NCI-H82 (cell line): ENCODE results near the gene PRKCE.
"Not testable (repeated sequence)": the region's sequence is repeated elsewhere in the genome, so short reads cannot be mapped to it uniquely, and the experiment has no call there.

Experiments used
- DNase-seq: peaks from one replicate; lab custom pipeline; 2025; lab: John Stamatoyannopoulos, UW

PRKCE gene

DNA sequence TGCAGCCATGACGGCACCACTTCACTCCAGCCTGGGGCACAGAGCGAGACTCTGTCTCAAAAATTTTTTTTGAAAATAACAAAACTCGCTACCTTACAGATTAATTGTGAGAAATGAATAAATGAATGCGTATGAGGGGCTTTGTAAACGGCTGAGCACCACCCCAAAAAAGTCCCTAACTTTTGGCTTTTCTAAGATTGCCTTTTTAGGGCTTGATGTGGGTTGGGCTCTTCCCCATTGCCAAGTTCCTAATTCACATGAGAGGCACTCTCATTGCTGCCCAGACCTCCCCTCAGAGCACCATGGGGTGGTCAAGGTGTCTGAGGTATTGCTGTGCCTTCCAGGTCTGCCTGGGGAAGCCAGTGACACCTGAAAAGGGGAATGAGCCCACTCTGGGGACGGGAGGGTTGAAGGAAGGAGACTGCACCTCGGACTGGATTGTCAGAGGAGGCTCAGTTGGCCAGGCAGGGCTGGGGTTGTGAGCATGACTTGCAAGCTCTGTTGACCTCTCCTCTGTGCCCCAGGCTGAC is 186.4 kb downstream of the PRKCE start:
- no peak for DNase-seq

DNA sequence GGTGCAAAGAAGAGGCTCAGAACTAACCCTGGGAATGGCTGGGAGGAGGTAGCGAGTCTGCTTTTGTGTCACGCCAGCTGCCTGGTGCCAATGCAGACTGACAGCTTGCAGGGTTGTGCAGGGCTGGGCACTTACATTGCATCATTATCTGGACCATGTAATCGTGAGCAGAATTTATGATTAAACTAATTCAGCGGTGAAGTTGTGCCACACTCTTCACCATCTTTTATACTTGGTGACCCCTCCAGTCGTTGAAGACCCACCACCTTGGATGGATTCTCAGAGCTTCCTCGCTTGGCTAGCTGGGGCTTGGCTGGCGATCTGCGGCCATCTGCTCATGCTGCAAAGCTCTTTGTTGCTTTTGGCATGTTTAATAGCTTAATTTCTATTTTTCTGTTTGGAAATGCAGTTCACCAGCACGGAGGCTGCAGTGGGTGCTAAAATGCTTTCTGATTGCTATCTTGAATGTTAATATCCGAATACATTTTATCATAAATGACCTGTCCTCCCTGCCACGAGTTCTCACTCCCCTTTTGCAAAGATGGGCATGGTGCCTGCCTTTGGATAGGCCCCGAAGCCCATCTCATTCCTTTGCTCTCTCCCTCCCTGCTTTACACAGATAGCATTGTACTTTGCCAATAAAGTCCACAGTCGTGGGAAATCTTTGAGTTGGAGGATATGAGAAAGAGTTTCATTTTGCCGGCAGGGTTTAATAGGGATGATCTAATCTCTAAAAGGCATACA is 188.2 kb downstream of the PRKCE start:
- DNase-seq, result no peak

DNA sequence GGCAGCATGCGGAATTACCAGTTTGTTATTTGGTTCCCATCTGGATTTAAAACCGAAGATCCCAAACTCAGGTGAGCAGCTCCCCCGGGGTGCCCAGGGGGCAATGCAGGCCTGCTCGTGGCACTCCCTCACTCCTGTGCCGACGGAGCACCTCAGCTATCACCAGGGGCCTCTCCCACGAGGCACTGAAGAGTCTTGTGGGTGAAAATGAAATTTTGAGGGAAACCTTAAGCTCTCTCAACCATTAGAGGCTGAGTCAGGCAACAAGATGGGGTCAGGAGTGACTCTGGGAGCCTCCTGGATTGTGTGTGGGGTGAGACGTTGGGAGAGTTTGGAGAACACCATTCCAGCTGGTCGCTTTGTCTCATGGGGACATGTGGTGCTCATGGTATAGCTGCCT is 189.0 kb downstream of the PRKCE start:
- no peak for DNase-seq

GRCh38 chr2:45841752-45842407 is 190.4 kb downstream of the PRKCE start:
- DNase-seq, result no peak

GRCh38 chr2:45843136-45843535 is 191.7 kb downstream of the PRKCE start:
- no peak for DNase-seq

GRCh38 chr2:45844796-45845457 is 193.5 kb downstream of the PRKCE start:
- DNase-seq, result peak; percentile 40

- DNase-seq, result no peak
Observed at GRCh38 chr2:45845566-45845965, 194.1 kb downstream of the PRKCE start.

- DNase-seq, result no peak
Observed at GRCh38 chr2:45849491-45850283, 198.2 kb downstream of the PRKCE start.

DNA sequence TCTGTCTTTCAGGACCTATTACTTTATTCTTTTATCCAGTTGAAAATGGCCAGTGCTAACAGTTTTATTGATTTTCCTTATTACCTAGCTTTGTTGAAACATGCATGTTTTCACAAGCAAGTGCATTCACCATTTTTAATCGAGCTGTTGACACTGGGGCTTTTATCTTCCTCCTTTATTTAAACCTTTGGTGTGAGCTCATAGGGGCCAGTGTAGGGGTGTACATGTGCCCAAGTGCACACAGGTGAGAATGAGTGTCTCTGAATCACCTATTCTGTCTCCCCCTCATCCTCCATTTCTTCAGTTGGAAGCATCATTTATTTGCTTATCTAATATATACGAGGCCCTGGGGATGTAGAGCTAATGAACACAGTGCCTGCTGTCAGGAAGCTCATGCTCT is 199.1 kb downstream of the PRKCE start:
- DNase-seq, result no peak

- no peak for DNase-seq
Observed at GRCh38 chr2:45851111-45851510, 199.6 kb downstream of the PRKCE start.

- DNase-seq, result no peak
Observed at GRCh38 chr2:45851576-45852304, 200.3 kb downstream of the PRKCE start.

GRCh38 chr2:45852450-45853150 is 201.1 kb downstream of the PRKCE start:
- DNase-seq, result no peak

DNA sequence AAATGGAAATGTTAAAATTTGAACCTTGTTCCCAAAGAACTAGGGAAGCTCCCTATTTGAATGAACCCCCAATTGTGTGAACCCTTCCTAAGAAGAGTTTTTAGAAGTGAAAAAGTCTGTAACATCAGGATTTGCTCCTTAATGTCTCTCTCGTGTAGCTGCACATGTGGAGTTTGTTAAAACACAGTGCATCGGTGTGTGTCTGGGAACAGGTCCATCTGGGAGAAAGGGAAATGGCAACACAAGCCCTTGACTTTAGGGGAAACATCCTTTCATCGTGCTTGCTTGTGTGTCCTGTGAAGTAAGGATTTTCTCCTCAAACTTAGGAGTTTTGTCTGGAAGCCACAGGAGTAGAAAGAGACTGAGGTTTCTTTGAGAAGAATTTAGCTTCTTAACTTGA is 203.9 kb downstream of the PRKCE start:
- no peak for DNase-seq

DNA sequence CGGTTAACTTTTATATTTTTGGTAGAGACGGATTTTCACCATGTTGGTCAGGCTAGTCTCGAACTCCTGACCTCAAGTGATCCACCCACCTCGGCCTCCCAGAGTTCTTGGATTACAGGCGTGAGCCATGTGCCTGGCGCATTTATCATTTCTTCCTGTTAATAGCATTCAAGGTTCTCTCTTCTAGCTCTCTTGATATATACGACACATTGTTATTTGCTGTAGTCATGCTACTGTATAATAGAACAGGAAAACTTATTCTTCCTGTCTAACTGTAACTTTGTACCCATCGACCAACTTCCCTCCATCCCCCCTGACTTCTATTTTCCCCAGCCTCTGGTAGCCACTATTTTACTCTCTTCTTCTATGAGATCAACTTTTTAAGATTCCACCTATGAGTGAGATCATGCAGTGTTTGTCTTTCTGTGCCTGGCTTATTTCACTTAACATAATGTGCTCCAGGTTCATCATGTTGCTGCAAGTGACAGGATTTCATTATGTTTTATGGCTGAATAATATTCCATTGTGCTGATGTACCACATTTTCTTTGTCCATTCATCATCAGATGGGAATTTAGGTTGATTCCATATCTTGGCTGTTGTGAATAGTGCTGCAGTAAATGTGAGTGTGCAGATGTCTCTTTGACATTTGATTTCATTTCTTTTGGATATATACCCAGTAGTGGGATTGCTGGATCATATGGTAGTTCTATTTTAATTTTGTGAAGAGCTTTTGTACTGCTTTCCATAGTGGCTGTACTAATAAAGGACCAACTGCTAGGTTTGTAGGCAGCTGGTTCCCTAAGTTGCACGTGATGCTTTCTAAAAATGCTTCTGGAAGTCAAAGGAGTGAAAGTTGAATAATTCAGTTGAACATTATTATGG is 205.2 kb downstream of the PRKCE start:
- no peak for DNase-seq

- no peak for DNase-seq
Observed at GRCh38 chr2:45857275-45857609, 205.8 kb downstream of the PRKCE start.

DNA sequence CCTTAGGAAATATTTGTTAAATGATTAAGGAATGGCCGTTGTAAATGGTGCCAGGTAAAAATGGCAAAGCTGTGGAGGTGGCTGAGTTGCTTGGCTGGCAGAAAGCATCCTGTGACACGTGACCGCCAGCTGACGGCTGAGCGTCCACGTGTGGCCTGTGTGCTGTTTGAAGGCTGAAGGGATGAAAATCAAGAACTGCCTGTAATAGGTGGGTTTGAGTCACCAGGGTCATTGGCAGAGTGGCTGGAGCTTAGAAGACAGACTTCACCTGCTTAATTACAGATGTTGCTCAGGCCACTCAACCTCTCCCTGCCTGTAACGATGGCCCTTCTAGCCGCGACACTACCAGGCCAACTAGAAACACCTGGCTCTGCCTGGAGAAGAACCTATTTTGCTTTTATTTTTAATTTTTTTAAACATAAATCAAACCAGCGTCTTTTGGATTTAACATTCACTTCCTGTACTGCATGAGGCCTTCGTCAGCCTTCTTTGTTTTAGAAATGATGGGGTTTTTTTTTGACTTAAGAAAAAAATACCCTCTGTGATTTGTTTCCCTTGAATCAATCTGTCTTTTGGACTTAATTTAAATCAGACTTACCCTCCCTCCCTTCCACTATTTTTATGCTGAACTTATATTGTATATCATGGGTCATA is 206.5 kb downstream of the PRKCE start:
- DNase-seq, result no peak

DNA sequence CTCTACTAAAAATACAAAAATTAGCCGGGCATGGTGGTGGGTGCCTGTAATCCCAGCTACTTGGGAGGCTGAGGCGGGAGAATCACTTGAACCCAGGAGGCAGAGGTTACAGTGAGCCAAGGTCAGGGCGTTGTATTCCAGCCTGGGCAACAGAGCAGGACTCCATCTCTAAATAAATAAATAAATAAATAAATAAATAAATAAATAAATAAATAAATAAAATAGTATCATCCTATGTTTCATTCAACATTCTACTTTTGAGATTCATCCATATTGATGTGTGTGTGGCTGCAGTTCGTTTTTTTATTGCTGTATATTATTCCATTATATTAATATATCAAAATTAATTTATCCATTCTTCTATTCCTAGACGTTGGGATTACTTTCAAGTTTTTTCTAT is 207.4 kb downstream of the PRKCE start:
- DNase-seq, result not testable (repeated sequence)

- no peak for DNase-seq
Observed at GRCh38 chr2:45859682-45860081, 208.2 kb downstream of the PRKCE start.
